Left ventricle myocardium inferior (tissue), 1 donor: ENCODE data around the gene HSD17B3. TPM values are rescaled to one million over a fixed set of nuclear protein-coding genes. Genes with fewer than 3 reads are reported as not detected.

Experiments
- DNase-seq: peaks from one replicate; pipeline ENCODE4 v3.0.0-alpha.2; 2020
- H3K27ac ChIP-seq: fragments of 200-600 bp; replicated peaks from 2 replicates; pipeline ENCODE4 v1.8.0; 2021
- H3K27me3 ChIP-seq: fragments of 200-600 bp; 2 replicates; pipeline ENCODE4 v1.8.0; 2021; ENCODE audit warnings: low read depth
- H3K36me3 ChIP-seq: fragments of 200-600 bp; 2 replicates; pipeline ENCODE4 v1.8.0; 2021
- H3K4me1 ChIP-seq: fragments of 200-600 bp; 2 replicates; pipeline ENCODE4 v1.8.0; 2021
- H3K4me3 ChIP-seq: fragments of 200-600 bp; 2 replicates; pipeline ENCODE4 v1.8.0; 2021; ENCODE audit warnings: mild to moderate bottlenecking, moderate library complexity
- H3K9me3 ChIP-seq: fragments of 200-600 bp; replicated peaks from 2 replicates; pipeline ENCODE4 v1.8.0; 2021
- intact Hi-C: fragments of 100-400 bp; cut with micrococcal nuclease; formaldehyde crosslinking; loops from one replicate; pipeline ENCODE4 v1.11.0; 2022
- total RNA-seq: library from RNA; stranded (reverse); fragmentation: NEBNext Ultra II Directional; extraction: Animal tissue kit (Norgen Biotek cat#: 25700); gene quantifications from one replicate; pipeline ENCODE4 v1.2.1, GENCODE V29; 2021
- TF ChIP-seq, protein P1 (sequence below): fragments of 200-600 bp; IDR thresholded peaks from 2 replicates; pipeline ENCODE4 v1.8.0; 2021; ENCODE audit warnings: antibody characterized with exemption, mild to moderate bottlenecking, borderline replicate concordance
- donor health status: DM: no; HTN: yes; CAD: no; lungs with severe emphysema.

The HSD17B3 gene
- total RNA-seq, 1 donor from 2014 or later: 1.4 TPM

DNA sequence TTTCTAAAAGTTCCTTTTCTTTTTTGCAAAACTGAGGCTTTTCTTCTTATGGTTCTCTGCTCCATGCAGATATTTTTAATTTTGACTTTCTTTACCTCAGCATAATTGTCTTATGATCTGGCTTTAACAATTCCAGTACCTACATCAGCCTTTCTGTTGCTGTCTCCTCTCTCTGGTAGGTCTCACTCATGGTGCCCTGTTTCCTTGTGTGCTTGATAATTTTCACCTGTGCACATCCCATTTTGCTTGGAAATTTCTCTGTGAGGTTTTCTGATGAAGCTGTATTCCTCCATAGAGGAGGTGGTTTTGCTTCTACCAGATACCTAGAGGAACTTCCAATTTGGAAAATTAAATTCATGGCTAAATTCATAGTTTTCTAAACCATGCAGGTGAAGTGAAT, 2.3 kb upstream of the HSD17B3 start:
- no peak for DNase-seq
- Histone ChIP-seq H3K4me3 (no peak overlapping the region), H3K9me3 (peaks cover 7% of the 10 kb centered on the region), H3K4me1 (no peaks in the 10 kb centered on the region), H3K27me3 (no peaks in the 10 kb centered on the region), H3K36me3 (peaks cover 4% of the 10 kb centered on the region), H3K27ac (no peak overlapping the region)
- TF ChIP-seq, protein P1, sequence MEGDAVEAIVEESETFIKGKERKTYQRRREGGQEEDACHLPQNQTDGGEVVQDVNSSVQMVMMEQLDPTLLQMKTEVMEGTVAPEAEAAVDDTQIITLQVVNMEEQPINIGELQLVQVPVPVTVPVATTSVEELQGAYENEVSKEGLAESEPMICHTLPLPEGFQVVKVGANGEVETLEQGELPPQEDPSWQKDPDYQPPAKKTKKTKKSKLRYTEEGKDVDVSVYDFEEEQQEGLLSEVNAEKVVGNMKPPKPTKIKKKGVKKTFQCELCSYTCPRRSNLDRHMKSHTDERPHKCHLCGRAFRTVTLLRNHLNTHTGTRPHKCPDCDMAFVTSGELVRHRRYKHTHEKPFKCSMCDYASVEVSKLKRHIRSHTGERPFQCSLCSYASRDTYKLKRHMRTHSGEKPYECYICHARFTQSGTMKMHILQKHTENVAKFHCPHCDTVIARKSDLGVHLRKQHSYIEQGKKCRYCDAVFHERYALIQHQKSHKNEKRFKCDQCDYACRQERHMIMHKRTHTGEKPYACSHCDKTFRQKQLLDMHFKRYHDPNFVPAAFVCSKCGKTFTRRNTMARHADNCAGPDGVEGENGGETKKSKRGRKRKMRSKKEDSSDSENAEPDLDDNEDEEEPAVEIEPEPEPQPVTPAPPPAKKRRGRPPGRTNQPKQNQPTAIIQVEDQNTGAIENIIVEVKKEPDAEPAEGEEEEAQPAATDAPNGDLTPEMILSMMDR: no peak
- intact Hi-C loops: no loop called here

DNA sequence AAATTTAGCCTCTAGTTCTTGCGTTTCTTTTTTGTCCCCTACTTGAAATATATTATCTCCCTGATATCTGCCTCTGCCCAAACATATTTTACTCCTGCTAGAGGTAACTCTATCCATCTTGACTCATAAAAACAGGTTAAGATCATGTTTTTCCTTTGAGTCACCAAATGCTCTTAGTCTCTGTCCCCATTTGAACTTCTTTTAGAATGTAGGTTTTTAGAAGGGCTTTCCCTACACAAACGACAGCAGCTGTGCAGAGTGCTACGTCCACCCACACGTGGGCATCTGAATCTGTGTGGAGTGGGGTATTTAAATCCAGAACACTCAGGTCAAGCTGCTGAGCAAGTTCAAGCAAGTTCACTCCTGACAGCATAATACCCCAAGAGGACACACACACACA, 2.2 kb downstream of the HSD17B3 start:
- H3K27ac ChIP-seq: no peak overlapping the region
- H3K9me3 ChIP-seq: peaks cover 7% of the 10 kb centered on the region
- DNase-seq: no peak
- no peak overlapping the region for H3K4me3 ChIP-seq
- H3K4me1 ChIP-seq: no peaks in the 10 kb centered on the region
- intact Hi-C loops: no loop called here
- no peaks in the 10 kb centered on the region for H3K27me3 ChIP-seq
- TF ChIP-seq, protein P1: no peak
- peaks cover 4% of the 10 kb centered on the region for H3K36me3 ChIP-seq

DNA sequence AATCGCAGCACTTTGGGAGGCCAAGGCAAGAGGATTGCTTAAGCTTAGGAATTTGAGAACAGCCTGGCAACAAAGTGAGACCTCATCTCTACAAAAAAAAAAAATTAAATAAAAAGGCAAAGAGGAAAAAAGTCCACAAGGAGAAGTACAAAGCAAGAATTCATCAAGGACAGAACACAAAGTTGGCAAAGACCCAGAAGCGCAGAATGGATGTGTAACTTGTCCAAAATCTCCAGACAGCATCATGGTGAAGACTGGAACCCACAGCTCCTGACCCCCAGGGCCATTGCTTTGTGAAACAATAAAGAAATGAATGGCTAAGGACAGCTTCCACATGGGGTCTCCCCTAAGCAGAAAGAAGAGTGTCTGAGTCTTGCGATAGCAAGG, 7.8 kb downstream of the HSD17B3 start:
- TF ChIP-seq, protein P1: no peak
- Histone ChIP-seq H3K4me1 (no peaks in the 10 kb centered on the region), H3K36me3 (no peaks in the 10 kb centered on the region), H3K27ac (no peak overlapping the region), H3K9me3 (no peaks in the 10 kb centered on the region), H3K4me3 (no peak overlapping the region), H3K27me3 (no peaks in the 10 kb centered on the region)
- DNase-seq: no peak
- intact Hi-C loops: no loop called here

DNA sequence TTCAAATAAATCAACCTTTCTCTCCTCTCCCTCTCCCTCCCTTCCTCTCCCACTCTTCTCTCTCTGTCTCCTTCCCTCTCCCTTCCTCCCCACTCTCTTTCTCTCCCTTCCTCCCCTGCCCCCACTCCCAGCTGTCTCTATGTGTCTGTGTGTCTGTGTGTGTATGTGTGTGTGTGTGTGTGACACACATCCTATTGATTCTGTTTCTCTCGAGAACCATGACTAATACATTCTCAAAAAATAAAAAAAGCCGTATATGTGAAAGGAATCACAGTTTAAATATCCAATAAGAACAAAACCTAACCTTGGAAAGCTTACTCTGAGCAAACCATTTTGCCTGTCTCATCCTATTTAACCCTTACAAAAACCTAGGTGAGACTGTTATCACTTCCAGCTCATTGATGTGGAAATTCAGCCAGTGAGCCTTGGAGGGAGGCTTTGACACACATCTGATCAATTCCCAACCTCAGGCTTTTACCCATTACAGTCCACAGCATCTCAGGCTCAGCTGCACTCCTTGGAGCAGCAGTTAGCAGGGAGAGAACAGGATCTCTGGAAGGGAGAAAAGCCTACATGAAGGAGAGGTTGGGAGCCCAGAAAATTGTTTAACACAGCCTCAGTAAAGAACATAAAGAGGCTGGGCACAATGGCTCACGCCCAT, 8.3 kb downstream of the HSD17B3 start:
- TF ChIP-seq, protein P1: no peak
- Histone ChIP-seq H3K27ac (no peak overlapping the region), H3K36me3 (no peaks in the 10 kb centered on the region), H3K4me3 (no peak overlapping the region), H3K4me1 (no peaks in the 10 kb centered on the region), H3K27me3 (no peaks in the 10 kb centered on the region), H3K9me3 (no peaks in the 10 kb centered on the region)
- intact Hi-C loops: no loop called here
- DNase-seq: no peak

DNA sequence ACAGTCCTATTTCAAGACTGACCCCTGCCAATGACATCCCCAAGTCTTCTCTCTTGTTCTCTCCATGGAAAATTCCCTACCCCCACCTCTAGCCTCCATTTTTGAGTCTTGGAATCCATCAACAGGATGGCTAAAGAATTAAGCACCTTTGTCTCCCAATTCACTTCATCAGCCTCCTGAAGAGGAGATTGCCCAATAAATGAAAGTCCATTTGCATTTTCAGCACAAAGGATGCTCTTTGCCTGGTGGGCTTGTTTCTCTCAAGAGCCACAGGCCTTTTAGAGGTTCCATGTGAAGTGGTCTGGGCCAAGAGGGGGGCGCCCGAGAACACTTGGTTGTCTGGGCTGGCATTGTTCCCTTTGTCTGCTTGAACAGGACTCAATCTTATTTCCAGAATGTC, 12.6 kb downstream of the HSD17B3 start:
- H3K36me3 ChIP-seq: no peaks in the 10 kb centered on the region
- no peak for DNase-seq
- no peak overlapping the region for H3K27ac ChIP-seq
- H3K27me3 ChIP-seq: no peaks in the 10 kb centered on the region
- H3K9me3 ChIP-seq: peaks cover 3% of the 10 kb centered on the region
- no peaks in the 10 kb centered on the region for H3K4me1 ChIP-seq
- TF ChIP-seq, protein P1: no peak
- intact Hi-C loops: no loop called here
- no peak overlapping the region for H3K4me3 ChIP-seq

DNA sequence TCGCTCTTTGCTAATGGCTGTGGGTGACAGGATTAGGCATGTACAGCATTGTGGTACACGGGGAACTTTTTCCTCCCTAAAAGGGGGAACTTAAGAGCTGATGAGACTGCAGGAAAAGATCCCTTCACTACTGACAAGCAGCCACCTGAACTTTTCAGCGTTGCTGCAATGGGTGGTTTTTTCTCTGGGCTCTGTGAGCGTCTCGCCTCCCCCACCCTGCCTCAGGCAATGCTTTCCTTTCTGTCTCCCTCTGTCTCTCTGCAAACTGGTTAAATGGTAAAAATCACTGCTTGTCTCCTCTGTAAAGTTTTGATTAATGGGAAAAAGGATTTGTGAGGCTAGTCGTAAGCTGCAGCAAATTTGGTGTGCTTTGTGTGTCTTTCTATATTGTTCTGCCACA, 20.3 kb downstream of the HSD17B3 start:
- Histone ChIP-seq H3K4me1 (no peaks in the 10 kb centered on the region), H3K9me3 (peaks cover 18% of the 10 kb centered on the region), H3K4me3 (no peak overlapping the region), H3K36me3 (no peaks in the 10 kb centered on the region), H3K27me3 (no peaks in the 10 kb centered on the region), H3K27ac (no peak overlapping the region)
- TF ChIP-seq, protein P1: no peak
- DNase-seq: no peak
- intact Hi-C loops: no loop called here
